Measurements from ENCODE around the gene DCAF4.
"Not testable (repeated sequence)": the region's sequence is repeated elsewhere in the genome, so short reads cannot be mapped to it uniquely, and the experiment has no call there.

The DCAF4 gene

GRCh38 chr14:72941286-72941985 is 15.2 kb downstream of the DCAF4 start:
- DNase-seq, result no peak

GRCh38 chr14:72942934-72943333 is 16.7 kb downstream of the DCAF4 start:
- no peak for DNase-seq

GRCh38 chr14:72943876-72944430 is 17.7 kb downstream of the DCAF4 start:
- DNase-seq, result no peak

- DNase-seq, result no peak
Measured at GRCh38 chr14:72945356-72946027, 19.2 kb downstream of the DCAF4 start.

- DNase-seq, result no peak
Measured at GRCh38 chr14:72946491-72946890, 20.2 kb downstream of the DCAF4 start.

GRCh38 chr14:72947366-72948160 is 21.3 kb downstream of the DCAF4 start:
- DNase-seq, result no peak

GRCh38 chr14:72948481-72949138 is 22.3 kb downstream of the DCAF4 start:
- peak; percentile 30 for DNase-seq

- no peak for DNase-seq
Measured at GRCh38 chr14:72952171-72952570, 25.9 kb downstream of the DCAF4 start.

- not testable (repeated sequence) for DNase-seq
Measured at GRCh38 chr14:72956741-72957140, 30.5 kb downstream of the DCAF4 start.

- no peak for DNase-seq
Measured at GRCh38 chr14:72957213-72957612, 30.9 kb downstream of the DCAF4 start.

- no peak for DNase-seq
Measured at GRCh38 chr14:72958548-72958947, 32.3 kb downstream of the DCAF4 start.

GRCh38 chr14:72961016-72961415 is 34.8 kb downstream of the DCAF4 start:
- not testable (repeated sequence) for DNase-seq

GRCh38 chr14:72961579-72962335 is 35.5 kb downstream of the DCAF4 start:
- DNase-seq, result no peak

GRCh38 chr14:72962336-72962754 is 36.1 kb downstream of the DCAF4 start:
- DNase-seq, result not testable (repeated sequence)

- DNase-seq, result no peak
Measured at GRCh38 chr14:72962829-72963312, 36.6 kb downstream of the DCAF4 start.

GRCh38 chr14:72965249-72965648 is 39.0 kb downstream of the DCAF4 start:
- DNase-seq, result no peak

GRCh38 chr14:72966038-72966437 is 39.8 kb downstream of the DCAF4 start:
- no peak for DNase-seq

GRCh38 chr14:72968316-72968715 is 42.1 kb downstream of the DCAF4 start:
- no peak for DNase-seq

GRCh38 chr14:72970058-72970630 is 43.9 kb downstream of the DCAF4 start:
- no peak for DNase-seq

GRCh38 chr14:72970824-72971434 is 44.7 kb downstream of the DCAF4 start:
- DNase-seq, result no peak

GRCh38 chr14:72974661-72975060 is 48.4 kb downstream of the DCAF4 start:
- DNase-seq, result no peak

All from CD4-positive, alpha-beta T cell treated with Interferon gamma for 1 hour (primary cell).